HCT116 (cell line): ENCODE measurements around the gene PXYLP1. TPM values are rescaled to one million over a fixed set of nuclear protein-coding genes. Genes with fewer than 3 reads are reported as not detected.

Experiments
- ATAC-seq: fragments of 200-7000 bp; cut with Tn5 transposase; 2 replicates; pipeline ENCODE4 v1.9.1; 2020; ENCODE audit warnings: mild to moderate bottlenecking, moderate library complexity
- BruUV-seq: library from RNA; stranded (reverse); fragments of 400-500 nt; replicated peaks from 2 replicates; lab custom pipeline; 2021; lab: Mats Ljungman, UMichigan
- CTCF ChIA-PET: fragments of 300-600 bp; sonication (Branson Sonifier 250); formaldehyde crosslinking; loops from one replicate; lab custom pipeline; 2021; ENCODE audit warnings: antibody characterized with exemption; lab: Charles Lee
- POLR2A ChIA-PET: fragments of 300-600, 350-600 bp; sonication (Branson Sonifier 250); formaldehyde crosslinking; loops from one replicate; lab custom pipeline; 2021; ENCODE audit warnings: antibody characterized with exemption; lab: Charles Lee
- RAD21 ChIA-PET, 2 experiments: fragments of 300-600 bp; sonication (Branson Sonifier 250); formaldehyde crosslinking; loops; one replicate each; lab custom pipeline; 2023; ENCODE audit warnings: low total read pairs in 2 of 2; ENCODE audit not compliant: uncharacterized antibody in 2 of 2, unreplicated experiment in 2 of 2, low non-redundant PET in 1 of 2; lab: Charles Lee
- DNase-seq: peaks from one replicate; pipeline ENCODE4 v3.0.0-alpha.2; 2010; ENCODE audit warnings: low read depth, low spot score
- H2AFZ ChIP-seq: fragments of 200-600 bp; shearing (Covaris generic), sonication (generic); 2 replicates; pipeline ENCODE4 v1.6.1; 2017; ENCODE audit warnings: low read depth, mixed run types, mixed read lengths, antibody characterized with exemption, low read length; ENCODE audit not compliant: poor library complexity, severe bottlenecking
- H3K27ac ChIP-seq: 2 replicates; pipeline ENCODE4 v1.5.1; 2012; ENCODE audit warnings: low read depth, low read length
- H3K27me3 ChIP-seq: fragments of 200-600 bp; sonication (generic); 2 replicates; pipeline ENCODE4 v1.6.1; 2016; ENCODE audit warnings: mixed run types, low read length, mixed read lengths; ENCODE audit not compliant: insufficient read depth
- H3K36me3 ChIP-seq, 2 experiments: fragments of 200-500 bp in 1 of 2; fragments of 200-600 bp in 1 of 2; sonication (Bioruptor generic) in 1 of 2; sonication (generic) in 1 of 2; 2 replicates each; pipeline versions ENCODE4 v1.5.1 to v1.6.1; 2014 to 2016; ENCODE audit warnings: low read length in 2 of 2, inconsistent platforms in 1 of 2, mixed read lengths in 1 of 2, mixed run types in 1 of 2; ENCODE audit not compliant: insufficient read depth in 2 of 2, control insufficient read depth in 1 of 2
- H3K4me1 ChIP-seq, 2 experiments: fragments of 200-600 bp in 1 of 2; sonication (generic) in 1 of 2; 2 replicates each; pipeline versions ENCODE4 v1.5.1 to v1.6.1; 2012 to 2017; ENCODE audit warnings: low read length in 2 of 2, inconsistent platforms in 1 of 2, mild to moderate bottlenecking in 1 of 2, mixed read lengths in 1 of 2, mixed run types in 1 of 2, moderate library complexity in 1 of 2; ENCODE audit not compliant: insufficient read depth in 2 of 2, control insufficient read depth in 1 of 2
- H3K4me2 ChIP-seq: fragments of 200-600 bp; sonication (generic); 2 replicates; pipeline ENCODE4 v1.6.1; 2017; ENCODE audit warnings: mixed run types, low read length, mixed read lengths
- H3K4me3 ChIP-seq, 2 experiments: fragments of 200-600 bp in 1 of 2; sonication (generic) in 1 of 2; replicated peaks in 1 of 2; 2 replicates each; pipeline ENCODE4 v1.5.1; 2011 to 2016; ENCODE audit warnings: low read length in 2 of 2, control low read depth in 1 of 2, low read depth in 1 of 2, mild to moderate bottlenecking in 1 of 2, mixed read lengths in 1 of 2, mixed run types in 1 of 2
- H3K79me2 ChIP-seq: fragments of 200-600 bp; sonication (generic); 2 replicates; pipeline ENCODE4 v1.6.1; 2017; ENCODE audit warnings: mild to moderate bottlenecking, mixed run types, low read length, moderate library complexity, mixed read lengths; ENCODE audit not compliant: insufficient read depth
- H3K9ac ChIP-seq: fragments of 200-600 bp; sonication (generic); 2 replicates; pipeline ENCODE4 v1.6.1; 2016; ENCODE audit warnings: low read length, mixed read lengths
- H3K9me2 ChIP-seq: fragments of 200-600 bp; sonication (generic), shearing (Covaris generic); 2 replicates; pipeline ENCODE4 v1.6.1; 2017; ENCODE audit warnings: mixed run types, mild to moderate bottlenecking, moderate library complexity; ENCODE audit not compliant: insufficient read depth
- H3K9me3 ChIP-seq, 2 experiments: fragments of 200-500 bp in 1 of 2; fragments of 200-600 bp in 1 of 2; sonication (Bioruptor generic) in 1 of 2; sonication (generic) in 1 of 2; 2 replicates each; pipeline ENCODE4 v1.6.1; 2014 to 2017; ENCODE audit warnings: low read length in 2 of 2, mixed read lengths in 2 of 2, inconsistent platforms in 1 of 2, low read depth in 1 of 2, mild to moderate bottlenecking in 1 of 2, mixed run types in 1 of 2, moderate library complexity in 1 of 2; ENCODE audit not compliant: control insufficient read depth in 1 of 2, insufficient read depth in 1 of 2
- H4K20me1 ChIP-seq: fragments of 200-600 bp; sonication (generic), shearing (Covaris generic); 2 replicates; pipeline ENCODE4 v1.6.1; 2017; ENCODE audit warnings: mixed run types, mild to moderate bottlenecking, moderate library complexity; ENCODE audit not compliant: insufficient read depth
- ATF3 ChIP-seq: IDR thresholded peaks from 2 replicates; pipeline ENCODE4 v1.6.1; 2012
- CEBPB ChIP-seq: IDR thresholded peaks from 2 replicates; pipeline ENCODE4 v1.6.1; 2012; ENCODE audit warnings: low read depth
- CTCF ChIP-seq, 3 experiments: fragments of 200-600 bp in 1 of 3; sonication (generic) in 1 of 3; IDR thresholded peaks in 2 of 3; conservative IDR thresholded peaks in 1 of 3; 2 replicates each; pipeline ENCODE4 v1.5.1; 2012 to 2017; ENCODE audit warnings: low read depth in 2 of 3, low read length in 2 of 3, antibody characterized with exemption in 1 of 3, borderline replicate concordance in 1 of 3, control low read depth in 1 of 3, mild to moderate bottlenecking in 1 of 3, mixed read lengths in 1 of 3, mixed run types in 1 of 3, moderate library complexity in 1 of 3; ENCODE audit not compliant: insufficient read depth in 1 of 3
- ELF1 ChIP-seq: IDR thresholded peaks from 2 replicates; pipeline ENCODE4 v1.6.1; 2012; ENCODE audit warnings: low read depth, borderline replicate concordance
- EZH2 ChIP-seq: fragments of 200-600 bp; sonication (generic); IDR thresholded peaks from 2 replicates; pipeline ENCODE4 v1.6.1; 2017; ENCODE audit warnings: antibody characterized with exemption, mixed run types
- JUND ChIP-seq: IDR thresholded peaks from 2 replicates; pipeline ENCODE4 v1.6.1; 2012
- MAX ChIP-seq: IDR thresholded peaks from 2 replicates; pipeline ENCODE4 v1.6.1; 2012
- POLR2AphosphoS5 ChIP-seq: IDR thresholded peaks from 2 replicates; pipeline ENCODE4 v1.6.1; 2011; ENCODE audit warnings: mild to moderate bottlenecking, low read depth, low read length, moderate library complexity
- SIN3A ChIP-seq: IDR thresholded peaks from 2 replicates; pipeline ENCODE4 v1.6.1; 2012; ENCODE audit warnings: low read depth
- SP1 ChIP-seq: IDR thresholded peaks from 2 replicates; pipeline ENCODE4 v1.6.1; 2012; ENCODE audit warnings: low read depth
- SRF ChIP-seq: IDR thresholded peaks from 2 replicates; pipeline ENCODE4 v1.6.1; 2012; ENCODE audit warnings: low read depth
- ZFX ChIP-seq: fragments of 450-650 bp; IDR thresholded peaks from 2 replicates; pipeline ENCODE4 v1.6.1; 2017
- intact Hi-C: fragments of 100-400 bp; cut with micrococcal nuclease; formaldehyde crosslinking; loops from 2 replicates; pipeline ENCODE4 v1.10.0; 2022
- total RNA-seq: library from RNA; stranded (reverse); gene quantifications from one replicate; pipeline ENCODE4 v1.2.1, GENCODE V29; 2021; ENCODE audit not compliant: unreplicated experiment

PXYLP1 gene
- total RNA-seq, 1 experiment from 2014 or later, result 15.3 TPM

GRCh38 chr3:141343077-141343476, 111.5 kb downstream of the PXYLP1 start:
- no peak overlapping the region for H3K4me3 ChIP-seq
- H3K27ac ChIP-seq, result no peak overlapping the region
- no peak overlapping the region for H3K9ac ChIP-seq
- BruUV-seq, result no TSS peak
- POLR2A ChIA-PET, result no interaction called here
- TF ChIP-seq POLR2AphosphoS5, result no peak
- no peak for TF ChIP-seq CTCF (IDR thresholded peaks at IDR 0.05 in 2 of 3, conservative IDR thresholded peaks at IDR 0.05 in 1 of 3; ENCODE audit: borderline replicate concordance in 1 of 3, insufficient read depth in 1 of 3, low read depth in 2 of 3, low read length in 2 of 3)
- no peak for TF ChIP-seq ATF3
- TF ChIP-seq ZFX, result no peak
- TF ChIP-seq SRF, result no peak
- no peak for TF ChIP-seq SIN3A
- TF ChIP-seq CEBPB, result no peak
- no peak for TF ChIP-seq ELF1
- TF ChIP-seq EZH2, result no peak
- DNase-seq (no peak), ATAC-seq (no peak)
- no peaks in the 10 kb centered on the region for H3K9me3 ChIP-seq
- no peaks in the 10 kb centered on the region for H3K4me1 ChIP-seq
- CTCF ChIA-PET, result no interaction called here
- intact Hi-C loops, result no loop called here
- H3K27me3 ChIP-seq, result no peaks in the 10 kb centered on the region
- RAD21 ChIA-PET, result no interaction called here
- no peaks in the 10 kb centered on the region for H3K36me3 ChIP-seq
- H2AFZ ChIP-seq, result no peak overlapping the region
- H4K20me1 ChIP-seq, result no peaks in the 10 kb centered on the region
- no peaks in the 10 kb centered on the region for H3K9me2 ChIP-seq
- H3K79me2 ChIP-seq, result no peaks in the 10 kb centered on the region
- H3K4me2 ChIP-seq, result no peak overlapping the region

- Histone ChIP-seq H3K4me2 (no peak overlapping the region), H3K9me3 (no peaks in the 10 kb centered on the region), H4K20me1 (no peaks in the 10 kb centered on the region), H3K36me3 (no peaks in the 10 kb centered on the region), H3K4me1 (no peaks in the 10 kb centered on the region), H3K27me3 (no peaks in the 10 kb centered on the region), H3K9ac (no peak overlapping the region), H3K27ac (no peak overlapping the region), H3K4me3 (no peak overlapping the region), H2AFZ (no peak overlapping the region), H3K9me2 (no peaks in the 10 kb centered on the region), H3K79me2 (no peaks in the 10 kb centered on the region)
- TF ChIP-seq POLR2AphosphoS5 (no peak), MAX (no peak), SRF (no peak), ATF3 (no peak), SP1 (no peak), CTCF (IDR thresholded peaks at IDR 0.05 in 2 of 3, conservative IDR thresholded peaks at IDR 0.05 in 1 of 3; ENCODE audit: borderline replicate concordance in 1 of 3, insufficient read depth in 1 of 3, low read depth in 2 of 3, low read length in 2 of 3) (no peak), JUND (no peak), SIN3A (no peak)
- POLR2A ChIA-PET, result no interaction called here
- no peak for DNase-seq
- no TSS peak for BruUV-seq
- intact Hi-C loops, result no loop called here
- RAD21 ChIA-PET, result no interaction called here
- no peak for ATAC-seq
- CTCF ChIA-PET, result no interaction called here
These were observed 112.2 kb downstream of the PXYLP1 start for GRCh38 chr3:141343865-141344271.
